GM18508 (cell line): Measurements from ENCODE around the gene BCAS3.
"Not testable (repeated sequence)": the region's sequence is repeated elsewhere in the genome, so short reads cannot be mapped to it uniquely, and the experiment has no call there.

ENCODE experiments used
- ATAC-seq: cut with Tn5 transposase; IDR thresholded peaks from one replicate; pipeline ENCODE4 v1.9.1; 2021; ENCODE audit warnings: moderate number of reproducible peaks; ENCODE audit not compliant: insufficient read depth, unreplicated experiment

The BCAS3 gene

GRCh38 chr17:61419496-61420046 lies 741.9 kb downstream of the BCAS3 start:
- ATAC-seq = no peak

GRCh38 chr17:61420052-61420451 lies 742.4 kb downstream of the BCAS3 start:
- no peak for ATAC-seq

GRCh38 chr17:61420745-61421398 lies 743.2 kb downstream of the BCAS3 start:
- no peak for ATAC-seq

GRCh38 chr17:61421460-61421859 lies 743.8 kb downstream of the BCAS3 start:
- ATAC-seq = no peak

- no peak for ATAC-seq
Observed at GRCh38 chr17:61422116-61422799, 744.6 kb downstream of the BCAS3 start.

GRCh38 chr17:61422869-61423268 lies 745.2 kb downstream of the BCAS3 start:
- no peak for ATAC-seq

- ATAC-seq = no peak
Observed at GRCh38 chr17:61423967-61424649, 746.5 kb downstream of the BCAS3 start.

GRCh38 chr17:61425682-61426481 lies 748.2 kb downstream of the BCAS3 start:
- no peak for ATAC-seq

- no peak for ATAC-seq
Observed at GRCh38 chr17:61426482-61427304, 749.0 kb downstream of the BCAS3 start.

GRCh38 chr17:61427567-61427966 lies 749.9 kb downstream of the BCAS3 start:
- no peak for ATAC-seq

- ATAC-seq = no peak
Observed at GRCh38 chr17:61429274-61429673, 751.6 kb downstream of the BCAS3 start.

- not testable (repeated sequence) for ATAC-seq
Observed at GRCh38 chr17:61429831-61430230, 752.2 kb downstream of the BCAS3 start.

- no peak for ATAC-seq
Observed at GRCh38 chr17:61431594-61432311, 754.1 kb downstream of the BCAS3 start.

- no peak for ATAC-seq
Observed at GRCh38 chr17:61436273-61436672, 758.6 kb downstream of the BCAS3 start.

- no peak for ATAC-seq
Observed at GRCh38 chr17:61436995-61437704, 759.5 kb downstream of the BCAS3 start.

- ATAC-seq = no peak
Observed at GRCh38 chr17:61440697-61441096, 763.0 kb downstream of the BCAS3 start.

GRCh38 chr17:61441507-61441906 lies 763.9 kb downstream of the BCAS3 start:
- not testable (repeated sequence) for ATAC-seq

GRCh38 chr17:61442136-61442775 lies 764.6 kb downstream of the BCAS3 start:
- ATAC-seq = no peak
